Heart left ventricle (tissue), 16 donors: ENCODE measurements around the gene AFF1. TPM values are rescaled to one million over a fixed set of nuclear protein-coding genes. Genes with fewer than 3 reads are reported as not detected.

Experiments
- ATAC-seq, 4 donors: fragments of 200-7000 bp; cut with Tn5 transposase; one replicate each; pipeline ENCODE4 v1.9.1; 2020 to 2022; ENCODE audit warnings: moderate library complexity in 4 of 4, mild to moderate bottlenecking in 3 of 4, moderate number of reproducible peaks in 1 of 4
- DNase-seq, 5 donors: peaks; one replicate each; pipeline ENCODE4 v3.0.0-alpha.2; 2020
- H3K27ac ChIP-seq, 12 donors: fragments of 200-600 bp; sonication (generic) in 4 of 12; one replicate each; pipeline versions ENCODE4 v1.5.0 to v1.8.0; 2016 to 2022; ENCODE audit warnings: mild to moderate bottlenecking in 2 of 12
- H3K27me3 ChIP-seq, 9 donors: fragments of 200-600 bp; sonication (generic) in 2 of 9; one replicate each; pipeline versions ENCODE4 v1.5.1 to v1.8.0; 2016 to 2022; ENCODE audit warnings: mild to moderate bottlenecking in 3 of 9
- H3K36me3 ChIP-seq, 9 donors: fragments of 200-600 bp; sonication (generic) in 2 of 9; one replicate each; pipeline versions ENCODE4 v1.5.0 to v1.8.0; 2018 to 2022; ENCODE audit warnings: mild to moderate bottlenecking in 2 of 9
- H3K4me1 ChIP-seq, 12 donors: fragments of 200-600 bp; sonication (generic) in 4 of 12; one replicate each; pipeline versions ENCODE4 v1.5.0 to v1.8.0; 2016 to 2022; ENCODE audit warnings: mild to moderate bottlenecking in 3 of 12
- H3K4me3 ChIP-seq, 12 donors: fragments of 200-600 bp; sonication (generic) in 4 of 12; one replicate each; pipeline versions ENCODE4 v1.5.0 to v1.8.0; 2017 to 2022; ENCODE audit warnings: mild to moderate bottlenecking in 9 of 12, moderate library complexity in 4 of 12
- H3K9me3 ChIP-seq, 12 donors: fragments of 200-600 bp; sonication (generic) in 4 of 12; one replicate each; pipeline versions ENCODE4 v1.5.0 to v1.8.0; 2016 to 2022; ENCODE audit warnings: mild to moderate bottlenecking in 1 of 12
- POLR2A ChIP-seq, 2 donors: fragments of 450-650 bp; IDR thresholded peaks; one replicate each; pipeline ENCODE4 v1.6.1; 2017; ENCODE audit warnings: antibody characterized with exemption in 2 of 2, mild to moderate bottlenecking in 2 of 2, moderate library complexity in 2 of 2
- WGBS, 4 donors: extraction: QIAGEN DNeasy Blood & Tissue Kit in 2 of 4; methylation state at CpG; one replicate each; pipeline versions ENCODE4 v1.1.5 to v1.1.7; 2013 to 2018; 5-methylcytosine and 5-hydroxymethylcytosine counted together
- intact Hi-C, 10 donors: fragments of 100-400 bp; cut with DNase I; formaldehyde crosslinking; loops; one replicate each; pipeline versions ENCODE4 v1.11.1 to v1.14.2; 2022
- polyA plus RNA-seq, 2 donors: library from polyadenylated mRNA; stranded (reverse); fragments of 200-250 nt; gene quantifications; one replicate each; pipeline ENCODE4 v1.2.3, GENCODE V29; 2013
- total RNA-seq, 9 donors: library from RNA; depleted of rRNA in 2 of 9; stranded (reverse); fragments of >200 nt in 2 of 9; fragmentation: NEBNext Ultra II Directional in 3 of 9; extraction: Animal tissue kit (Norgen Biotek cat#: 25700) in 3 of 9; gene quantifications; one replicate each; pipeline versions ENCODE4 v1.1.0 to v1.2.4, GENCODE V29; 2016 to 2023
- TF ChIP-seq, protein P1 (sequence below), 12 donors: fragments of 200-600 bp; sonication (generic) in 4 of 12; IDR thresholded peaks; one replicate each; pipeline versions ENCODE4 v1.5.0 to v1.8.0; 2018 to 2022; ENCODE audit warnings: antibody characterized with exemption in 12 of 12, mild to moderate bottlenecking in 5 of 12
- donor health status: ischemic (EF 13 %, LVEDD 7.1; RV severe dilation, severe dysfunction).
- donor health status: healthy with polysubstance abuse.
- donor health status: DM: no; HTN: yes; CAD: no.
- donor health status: DM: no; HTN: no; CAD: no.
- donor health status: ischemic (EF 25% LVEDD 6.9; RV normal size, moderate dysfunction).
- donor health status: ischemic (EF 25% LVEDD 5.7; RV mildly dilated, moderate dysfunction).
- donor health status: healthy.
- donor health status: DM: yes; HTN: yes; CAD: no.
- donor health status: ischemic (EF 35%, LVEDD 5.7; RV mildly dilated, moderate dysfunction).
- donor health status: nonischemic (EF 11% LVEDD 7.7; RV severe dilation, severe dysfunction).
- donor health status: DM: yes; HTN: yes; CAD: no.
- donor health status: PGD.
- donor health status: ischemic (EF 29% LVEDD 5.4; RV normal size, mild dysfunction).
- donor health status: nonischemic (EF 23%, LVEDD 6.1; RV moderate dilation, normal function).

Gene AFF1
- total and polyA plus RNA-seq, 11 donors = 51.8 to 96.5 (median 72.8) TPM

DNA sequence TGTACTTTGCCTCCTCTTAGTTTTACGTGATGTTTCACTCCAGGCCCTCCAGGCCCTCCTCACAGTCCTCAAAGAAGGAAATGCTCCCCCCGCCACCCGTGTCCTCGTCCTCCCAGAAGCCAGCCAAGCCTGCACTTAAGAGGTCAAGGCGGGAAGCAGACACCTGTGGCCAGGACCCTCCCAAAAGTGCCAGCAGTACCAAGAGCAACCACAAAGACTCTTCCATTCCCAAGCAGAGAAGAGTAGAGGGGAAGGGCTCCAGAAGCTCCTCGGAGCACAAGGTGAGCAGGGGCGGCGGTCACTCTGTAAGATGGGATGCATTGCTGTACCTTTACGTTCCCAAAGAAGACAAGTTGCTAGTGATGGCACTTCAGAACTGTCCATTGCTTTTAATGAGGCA is 191.2 kb downstream of the AFF1 start:
- ATAC-seq = no peak
- H3K4me1 ChIP-seq = peaks cover 0 to 30% (median 16%) of the 10 kb centered on the region in 12 donors
- no peaks in the 10 kb centered on the region for H3K9me3 ChIP-seq
- TF ChIP-seq POLR2A (IDR thresholded peaks at IDR 0.05) = no peak
- TF ChIP-seq, protein P1, sequence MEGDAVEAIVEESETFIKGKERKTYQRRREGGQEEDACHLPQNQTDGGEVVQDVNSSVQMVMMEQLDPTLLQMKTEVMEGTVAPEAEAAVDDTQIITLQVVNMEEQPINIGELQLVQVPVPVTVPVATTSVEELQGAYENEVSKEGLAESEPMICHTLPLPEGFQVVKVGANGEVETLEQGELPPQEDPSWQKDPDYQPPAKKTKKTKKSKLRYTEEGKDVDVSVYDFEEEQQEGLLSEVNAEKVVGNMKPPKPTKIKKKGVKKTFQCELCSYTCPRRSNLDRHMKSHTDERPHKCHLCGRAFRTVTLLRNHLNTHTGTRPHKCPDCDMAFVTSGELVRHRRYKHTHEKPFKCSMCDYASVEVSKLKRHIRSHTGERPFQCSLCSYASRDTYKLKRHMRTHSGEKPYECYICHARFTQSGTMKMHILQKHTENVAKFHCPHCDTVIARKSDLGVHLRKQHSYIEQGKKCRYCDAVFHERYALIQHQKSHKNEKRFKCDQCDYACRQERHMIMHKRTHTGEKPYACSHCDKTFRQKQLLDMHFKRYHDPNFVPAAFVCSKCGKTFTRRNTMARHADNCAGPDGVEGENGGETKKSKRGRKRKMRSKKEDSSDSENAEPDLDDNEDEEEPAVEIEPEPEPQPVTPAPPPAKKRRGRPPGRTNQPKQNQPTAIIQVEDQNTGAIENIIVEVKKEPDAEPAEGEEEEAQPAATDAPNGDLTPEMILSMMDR (IDR thresholded peaks at IDR 0.05) = no peak
- no peaks in the 10 kb centered on the region for H3K27me3 ChIP-seq
- no peak overlapping the region for H3K4me3 ChIP-seq
- no peak for DNase-seq
- intact Hi-C loops = no loop called here
- WGBS, 4 donors = 92 to 99% (median 97%) methylated on average over 9 of the region's 9 CpGs
- H3K36me3 ChIP-seq = peaks cover 0 to 94% (median 64%) of the 10 kb centered on the region in 9 donors
- H3K27ac ChIP-seq = no peak overlapping the region

- Histone ChIP-seq H3K36me3 (peaks cover 0 to 99% (median 85%) of the 10 kb centered on the region in 9 donors), H3K27ac (no peak overlapping the region), H3K4me3 (no peak overlapping the region), H3K4me1 (peaks cover 0 to 18% (median 3%) of the 10 kb centered on the region in 12 donors), H3K9me3 (no peaks in the 10 kb centered on the region), H3K27me3 (no peaks in the 10 kb centered on the region)
- no peak for ATAC-seq
- 74 to 78% (median 75%) methylated on average over 2 of the region's 2 CpGs for WGBS, 4 donors
- DNase-seq = no peak
- intact Hi-C loops = no loop called here
- no peak for TF ChIP-seq POLR2A (IDR thresholded peaks at IDR 0.05)
- TF ChIP-seq, protein P1 (IDR thresholded peaks at IDR 0.05) = no peak
Observed at GRCh38 chr4:87128006-87128705, 193.3 kb downstream of the AFF1 start.

GRCh38 chr4:87129681-87130080 is 194.9 kb downstream of the AFF1 start:
- Histone ChIP-seq H3K27ac (no peak overlapping the region), H3K36me3 (peaks cover 0 to 100% (median 99%) of the 10 kb centered on the region in 9 donors), H3K27me3 (no peaks in the 10 kb centered on the region), H3K4me1 (peaks cover 0 to 33% (median 12%) of the 10 kb centered on the region in 12 donors), H3K4me3 (no peak overlapping the region), H3K9me3 (no peaks in the 10 kb centered on the region)
- no peak for DNase-seq
- WGBS, 4 donors = 95 to 97% (median 96%) methylated on average over 6 of the region's 6 CpGs
- intact Hi-C loops = no loop called here
- ATAC-seq = no peak
- TF ChIP-seq, protein P1 (IDR thresholded peaks at IDR 0.05) = no peak
- no peak for TF ChIP-seq POLR2A (IDR thresholded peaks at IDR 0.05)

DNA sequence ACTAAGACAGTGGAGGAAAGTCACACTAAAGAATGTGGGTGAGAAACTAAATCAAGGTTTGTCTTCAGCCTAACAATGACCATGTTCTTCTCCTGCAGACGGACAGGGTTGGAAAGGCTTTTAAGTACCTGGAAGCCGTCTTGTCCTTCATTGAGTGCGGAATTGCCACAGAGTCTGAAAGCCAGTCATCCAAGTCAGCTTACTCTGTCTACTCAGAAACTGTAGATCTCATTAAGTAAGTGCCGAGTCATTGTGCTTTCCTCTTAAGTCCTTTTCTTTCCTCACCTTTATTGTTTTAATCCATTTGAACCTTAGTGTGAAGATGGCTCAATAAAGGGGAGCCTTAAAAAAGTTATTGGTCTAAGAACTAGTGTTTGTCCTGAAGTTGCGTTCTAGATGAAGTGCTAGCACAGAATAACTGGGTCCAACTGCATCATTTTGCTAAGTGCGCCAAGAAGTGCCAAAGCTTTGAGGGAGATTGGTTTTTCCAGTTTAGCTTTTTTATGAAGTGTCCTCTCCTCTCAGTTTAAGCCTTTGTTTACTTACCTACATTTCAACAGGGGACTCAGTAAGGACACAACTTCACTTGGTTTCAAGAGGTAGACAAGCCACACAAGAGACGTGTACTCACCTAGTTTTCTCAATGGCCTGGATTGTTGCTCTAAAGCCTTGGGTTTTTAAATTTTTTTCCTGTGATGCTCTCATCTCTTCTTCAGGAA is 196.3 kb downstream of the AFF1 start:
- 88 to 95% (median 93%) methylated on average over 7 of the region's 7 CpGs for WGBS, 4 donors
- TF ChIP-seq, protein P1 (IDR thresholded peaks at IDR 0.05) = no peak
- TF ChIP-seq POLR2A (IDR thresholded peaks at IDR 0.05) = no peak
- Histone ChIP-seq H3K9me3 (no peaks in the 10 kb centered on the region), H3K27ac (no peak overlapping the region), H3K36me3 (peaks cover 0 to 100% (median 98%) of the 10 kb centered on the region in 9 donors), H3K4me1 (peaks cover 0 to 34% (median 12%) of the 10 kb centered on the region in 12 donors), H3K4me3 (no peak overlapping the region), H3K27me3 (no peaks in the 10 kb centered on the region)
- intact Hi-C loops = no loop called here
- ATAC-seq = no peak
- DNase-seq = no peak
